Epidermal melanocyte (primary cell): ENCODE measurements around the gene KCTD2.
A peak's percentile ranks its signal among the peaks of the same experiment; 100 is the strongest.

Experiments
- DNase-seq: peaks from one replicate; pipeline ENCODE4 v3.0.0; 2011; ENCODE audit warnings: low spot score; ENCODE audit not compliant: insufficient read length

KCTD2 gene

GRCh38 chr17:75077072-75077495, 30.1 kb downstream of the KCTD2 start:
- peak; percentile 10 for DNase-seq

GRCh38 chr17:75077496-75078283, 30.7 kb downstream of the KCTD2 start:
- peak; percentile 23 for DNase-seq

GRCh38 chr17:75078284-75079022, 31.4 kb downstream of the KCTD2 start:
- DNase-seq = peak; percentile 45

GRCh38 chr17:75079023-75079373, 32.0 kb downstream of the KCTD2 start:
- DNase-seq = no peak

- peak; percentile 11 for DNase-seq
Observed at GRCh38 chr17:75081611-75082540, 34.9 kb downstream of the KCTD2 start.

- peak; percentile 3 for DNase-seq
Observed at GRCh38 chr17:75082683-75083082, 35.7 kb downstream of the KCTD2 start.

GRCh38 chr17:75084039-75084660, 37.1 kb downstream of the KCTD2 start:
- DNase-seq = peak; percentile 9

- DNase-seq = no peak
Observed at GRCh38 chr17:75086496-75087181, 39.6 kb downstream of the KCTD2 start.

- DNase-seq = no peak
Observed at GRCh38 chr17:75087182-75087557, 40.1 kb downstream of the KCTD2 start.

- peak; percentile 95 for DNase-seq
Observed at GRCh38 chr17:75087558-75088453, 40.8 kb downstream of the KCTD2 start, which contains the start of gene SLC16A5. Gene SLC16A5, plus strand, starts transcription at chr17:75087954. Its CDS starts 5,683 bp downstream, at chr17:75093637.

GRCh38 chr17:75088465-75089417, 41.7 kb downstream of the KCTD2 start:
- no peak for DNase-seq

- DNase-seq = no peak
Observed at GRCh38 chr17:75090871-75091854, 44.1 kb downstream of the KCTD2 start.

- DNase-seq = no peak
Observed at GRCh38 chr17:75091855-75092327, 44.9 kb downstream of the KCTD2 start.

- DNase-seq = no peak
Observed at GRCh38 chr17:75093548-75094158, 46.6 kb downstream of the KCTD2 start.

- no peak for DNase-seq
Observed at GRCh38 chr17:75094871-75095399, 47.9 kb downstream of the KCTD2 start.

GRCh38 chr17:75096082-75096625, 49.1 kb downstream of the KCTD2 start:
- DNase-seq = no peak
